HepG2 (cell line): ENCODE measurements around the gene GOLGA6L22. TPM values are rescaled to one million over a fixed set of nuclear protein-coding genes. Genes with fewer than 3 reads are reported as not detected.
A peak's percentile ranks its signal among the peaks of the same experiment; 100 is the strongest.
"Not testable (repeated sequence)": the region's sequence is repeated elsewhere in the genome, so short reads cannot be mapped to it uniquely, and the experiment has no call there.

ENCODE experiments used
- ATAC-seq: fragments of 200-7000 bp; cut with Tn5 transposase; 3 replicates; pipeline ENCODE4 v1.9.1; 2020; ENCODE audit warnings: mild to moderate bottlenecking, moderate library complexity
- BruUV-seq: library from RNA; stranded (reverse); fragments of 400-500 nt; replicated peaks from 2 replicates; lab custom pipeline; 2021; lab: Mats Ljungman, UMichigan
- CTCF ChIA-PET: fragments of 300-600 bp; formaldehyde crosslinking; extraction: SDS; loops from one replicate; lab custom pipeline; 2021; ENCODE audit warnings: low total read pairs, inconsistent platforms, low intra/inter-chr PET ratio; lab: Yijun Ruan, JAX
- POLR2A ChIA-PET: fragments of 350-600 bp; sonication (Branson Sonifier 250); formaldehyde crosslinking; loops from one replicate; lab custom pipeline; 2020; ENCODE audit warnings: antibody characterized with exemption, inconsistent platforms; lab: Yijun Ruan, JAX
- DNase-seq: peaks from one replicate; pipeline ENCODE4 v3.0.0-alpha.2; 2015; ENCODE audit warnings: low spot score
- FAIRE-seq: peaks from 3 replicates; lab custom pipeline; 2011; peaks lifted over from hg19 to GRCh38; lab: Jason Lieb, UNC
- H2AFZ ChIP-seq: one replicate; pipeline ENCODE4 v1.6.1; 2011; ENCODE audit warnings: low read length, inconsistent platforms
- H3K27ac ChIP-seq: fragments of 300-600 bp; 3 replicates; pipeline ENCODE4 v1.8.0; 2011; ENCODE audit warnings: mixed run types, mild to moderate bottlenecking, mixed read lengths, low read length, inconsistent platforms; ENCODE audit not compliant: insufficient read depth; ENCODE audit errors: extremely low read length
- H3K27me3 ChIP-seq, 2 experiments: fragments of 200-600 bp in 1 of 2; 2 replicates in 1 of 2; 3 replicates in 1 of 2; pipeline versions ENCODE4 v1.6.0 to v1.8.0; 2011; ENCODE audit warnings: low read length in 2 of 2, mild to moderate bottlenecking in 2 of 2, moderate library complexity in 2 of 2, inconsistent platforms in 1 of 2; ENCODE audit not compliant: insufficient read depth in 2 of 2, control insufficient read depth in 1 of 2
- H3K36me3 ChIP-seq, 2 experiments: fragments of 200-600 bp in 1 of 2; replicated peaks in 1 of 2; 2 replicates in 1 of 2; 3 replicates in 1 of 2; pipeline versions ENCODE4 v1.5.1 to v1.8.0; 2011; ENCODE audit warnings: low read length in 2 of 2, inconsistent platforms in 1 of 2; ENCODE audit not compliant: insufficient read depth in 2 of 2, control insufficient read depth in 1 of 2
- H3K4me1 ChIP-seq: 2 replicates; pipeline ENCODE4 v1.5.1; 2012; ENCODE audit warnings: low read length, inconsistent platforms; ENCODE audit not compliant: insufficient read depth
- H3K4me2 ChIP-seq: 2 replicates; pipeline ENCODE4 v1.6.0; 2011; ENCODE audit warnings: low read depth, low read length, inconsistent platforms
- H3K4me3 ChIP-seq, 3 experiments: fragments of 200-600 bp in 1 of 3; sonication (generic), shearing (Covaris generic) in 1 of 3; replicated peaks in 1 of 3; 2 replicates each; pipeline ENCODE4 v1.5.1; 2011 to 2016; ENCODE audit warnings: low read length in 3 of 3, inconsistent platforms in 2 of 3, low read depth in 2 of 3, mild to moderate bottlenecking in 2 of 3, control low read depth in 1 of 3, mixed read lengths in 1 of 3; ENCODE audit not compliant: insufficient read depth in 1 of 3
- H3K79me2 ChIP-seq: one replicate; pipeline ENCODE4 v1.6.1; 2011; ENCODE audit warnings: low read length, inconsistent platforms; ENCODE audit not compliant: insufficient read depth
- H3K9ac ChIP-seq: 2 replicates; pipeline ENCODE4 v1.6.0; 2011; ENCODE audit warnings: mild to moderate bottlenecking, low read depth, low read length, inconsistent platforms; ENCODE audit not compliant: insufficient read depth
- H3K9me3 ChIP-seq: 2 replicates; pipeline ENCODE4 v1.5.1; 2012; ENCODE audit warnings: mild to moderate bottlenecking, low read length
- H4K20me1 ChIP-seq: 2 replicates; pipeline ENCODE4 v1.6.0; 2011; ENCODE audit warnings: inconsistent platforms, mild to moderate bottlenecking, low read length, moderate library complexity; ENCODE audit not compliant: insufficient read depth
- WGBS: methylation state at CpG from one replicate; pipeline ENCODE4 v1.1.6; 2017; ENCODE audit warnings: low lambda C conversion rate; 5-methylcytosine and 5-hydroxymethylcytosine counted together
- in situ Hi-C: cut with HindIII; loops from 2 replicates; pipeline ENCODE4 v1.10.0; 2017; ENCODE audit warnings: low pct_unique_long_range_greater_than_20kb; ENCODE audit not compliant: extremely low pct_ligation_motif_present
- intact Hi-C: fragments of 100-400 bp; cut with micrococcal nuclease; formaldehyde crosslinking; loops from one replicate; pipeline ENCODE4 v1.10.0; 2022; ENCODE audit not compliant: unreplicated experiment
- polyA plus RNA-seq, 8 experiments: library from polyadenylated mRNA; depleted of rRNA in 3 of 8; stranded (reverse) in 7 of 8; unstranded in 1 of 8; fragments of >200 nt; fragmentation: Illumina TruSeq in 4 of 8; extraction: Trizol in 4 of 8; gene quantifications; 2 replicates each; pipeline versions ENCODE4 v1.2.1 to v1.2.3, GENCODE V29; 2011 to 2016; ENCODE audit warnings: low read depth in 4 of 8, missing spikeins in 1 of 8, mixed read lengths in 1 of 8; ENCODE audit not compliant: insufficient read depth in 1 of 8
- total RNA-seq, 5 experiments: library from RNA; depleted of rRNA; stranded (reverse); fragments of >200 nt; fragmentation: Illumina TruSeq; extraction: Trizol; gene quantifications; 2 replicates each; pipeline ENCODE4 v1.2.3, GENCODE V29; 2016; ENCODE audit warnings: low read depth in 1 of 5

GOLGA6L22 gene
- total and polyA plus RNA-seq, 2 of the 13 experiments (the other 11 are each of a cell fraction or from before 2014, with no cell fraction given) = not detected

DNA sequence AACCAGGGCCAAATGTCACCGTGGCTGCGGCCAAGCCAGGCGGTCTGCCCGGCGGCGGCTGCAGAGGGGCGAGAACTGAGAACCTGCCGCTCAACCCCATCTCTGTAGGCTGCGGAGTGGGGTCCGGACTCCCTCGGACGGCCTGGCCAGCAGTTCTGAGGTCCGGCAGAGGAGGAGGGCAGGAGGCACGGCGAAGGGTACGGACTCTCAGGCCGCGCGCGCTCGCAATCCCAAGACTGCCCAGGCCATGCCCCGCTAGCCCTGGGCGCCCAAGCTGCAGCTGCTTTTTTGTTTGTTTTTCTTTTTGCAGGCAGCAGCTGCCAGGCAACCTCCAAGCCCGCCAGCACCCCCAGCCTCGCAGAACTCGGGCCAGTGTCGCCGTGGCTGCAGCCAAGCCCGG, 40.5 kb upstream of the GOLGA6L22 start:
- BruUV-seq, H3K4me1 ChIP-seq, DNase-seq, H3K4me3 ChIP-seq, H4K20me1 ChIP-seq, H3K9ac ChIP-seq, H3K9me3 ChIP-seq, H3K27ac ChIP-seq, intact Hi-C loops, in situ Hi-C loops, H3K79me2 ChIP-seq, POLR2A ChIA-PET, CTCF ChIA-PET, H2AFZ ChIP-seq, FAIRE-seq, H3K4me2 ChIP-seq, H3K36me3 ChIP-seq, H3K27me3 ChIP-seq: not testable (repeated sequence)
- no CpG with 5 or more reads among the region's 29 CpGs for WGBS
- ATAC-seq = peak; percentile 48

DNA sequence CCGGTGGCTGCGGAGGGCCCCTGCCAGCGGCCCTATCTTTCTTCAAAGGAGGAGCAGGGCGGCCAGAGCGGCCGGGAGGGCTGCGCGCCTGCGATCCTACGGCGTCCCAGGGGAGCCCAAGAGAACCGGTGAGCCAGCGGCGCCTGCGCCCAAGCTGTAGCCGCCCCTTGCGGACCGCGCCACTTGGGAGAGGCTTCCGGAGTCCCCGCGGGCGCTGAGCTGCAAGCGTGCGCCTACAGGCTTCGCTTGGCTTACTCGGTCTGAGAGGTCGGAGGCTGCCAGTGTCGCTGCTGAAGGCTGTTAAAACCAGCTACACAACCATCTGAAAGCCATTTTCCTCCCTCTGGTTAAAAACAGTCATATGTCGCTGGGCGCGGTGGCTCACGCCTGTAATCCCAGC, 40.0 kb upstream of the GOLGA6L22 start:
- FAIRE-seq, POLR2A ChIA-PET, H3K27ac ChIP-seq, H3K4me3 ChIP-seq, H3K4me2 ChIP-seq, H3K4me1 ChIP-seq, H2AFZ ChIP-seq, H4K20me1 ChIP-seq, H3K9ac ChIP-seq, BruUV-seq, in situ Hi-C loops, H3K27me3 ChIP-seq, H3K36me3 ChIP-seq, H3K79me2 ChIP-seq, intact Hi-C loops, H3K9me3 ChIP-seq, DNase-seq, CTCF ChIA-PET, ATAC-seq: not testable (repeated sequence)
- WGBS = 88% methylated on average over 14 of the region's 33 CpGs

DNA sequence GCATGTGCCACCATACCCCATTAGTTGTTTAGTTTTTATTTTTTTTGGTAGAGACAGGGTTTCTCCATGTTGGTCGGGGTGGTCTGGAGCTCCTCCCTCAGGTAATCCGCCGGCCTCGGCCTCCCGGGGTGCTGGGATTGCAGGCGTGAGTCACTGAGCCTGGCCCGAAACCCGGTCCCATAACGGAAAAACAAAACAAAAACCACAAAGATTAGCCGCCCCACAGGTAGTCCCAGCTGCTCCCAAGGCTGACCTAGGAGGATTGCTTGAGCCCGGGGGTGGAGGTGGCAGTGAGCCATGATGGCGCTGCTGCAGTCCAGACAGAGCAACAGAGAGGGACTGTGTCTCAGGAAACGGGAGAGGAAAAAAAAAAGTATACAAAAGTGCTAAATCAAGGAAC, 38.4 kb upstream of the GOLGA6L22 start:
- H3K9me3 ChIP-seq, POLR2A ChIA-PET, H4K20me1 ChIP-seq, H3K79me2 ChIP-seq, FAIRE-seq, CTCF ChIA-PET, H3K4me3 ChIP-seq, H3K27me3 ChIP-seq, DNase-seq, H3K27ac ChIP-seq, H3K9ac ChIP-seq, in situ Hi-C loops, intact Hi-C loops, H3K4me1 ChIP-seq, H2AFZ ChIP-seq, BruUV-seq, H3K4me2 ChIP-seq, H3K36me3 ChIP-seq: not testable (repeated sequence)
- WGBS = 8% methylated on average over 9 of the region's 13 CpGs
- peak; percentile 50; the same call in 2 of the 3 replicates for ATAC-seq

DNA sequence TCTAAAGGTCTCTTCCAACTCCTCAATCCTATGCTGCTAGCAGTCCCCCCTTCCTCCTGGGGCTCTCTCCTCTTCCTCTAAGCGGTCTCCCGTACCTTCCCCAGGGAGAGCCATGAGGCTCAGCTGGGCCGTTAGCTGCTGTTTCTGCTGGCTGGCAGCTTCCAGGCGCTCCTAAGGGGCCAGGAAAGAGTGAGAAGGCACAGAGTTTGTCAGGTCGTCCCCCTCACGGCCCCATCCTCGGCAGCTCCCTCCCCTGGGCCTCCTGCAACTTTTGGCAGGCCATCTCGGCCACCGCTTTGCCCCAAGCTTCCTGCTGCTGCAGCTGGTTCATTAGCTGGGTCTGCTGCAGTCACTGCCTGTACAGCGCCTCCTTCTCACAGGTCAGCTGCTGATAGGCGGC, 29.3 kb upstream of the GOLGA6L22 start:
- in situ Hi-C loops, ATAC-seq, H3K4me2 ChIP-seq, BruUV-seq, H3K27ac ChIP-seq, POLR2A ChIA-PET, DNase-seq, H3K27me3 ChIP-seq, H3K36me3 ChIP-seq, H3K79me2 ChIP-seq, H2AFZ ChIP-seq, H3K9ac ChIP-seq, H3K4me3 ChIP-seq, H3K4me1 ChIP-seq, H4K20me1 ChIP-seq, H3K9me3 ChIP-seq, FAIRE-seq, CTCF ChIA-PET, intact Hi-C loops: not testable (repeated sequence)
- 0% methylated on average over 3 of the region's 11 CpGs for WGBS
